ENCODE measurements around the gene ACADM.
"Not testable (repeated sequence)": the region's sequence is repeated elsewhere in the genome, so short reads cannot be mapped to it uniquely, and the experiment has no call there.

The ACADM gene

DNA sequence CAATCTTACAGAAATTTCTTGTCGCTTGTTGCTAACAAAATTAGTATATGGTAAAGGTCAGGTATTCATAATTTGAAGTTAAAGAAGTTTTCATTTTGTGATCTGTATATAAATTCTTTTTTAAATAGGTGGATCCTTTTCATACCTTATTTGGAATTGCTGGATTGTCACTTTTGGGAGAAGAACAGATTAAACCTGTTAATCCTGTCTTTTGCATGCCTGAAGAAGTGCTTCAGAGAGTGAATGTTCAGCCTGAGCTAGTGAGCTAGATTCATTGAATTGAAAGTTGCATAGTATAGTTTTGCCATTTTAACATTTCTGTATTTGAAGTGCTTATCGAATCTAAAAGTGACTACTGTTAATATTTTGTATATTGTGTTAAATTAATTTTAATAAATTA is 69.9 kb downstream of the ACADM start:
- DNase-seq (ENCODE audit: low read depth in 2 of 2) = no peak
- TF ChIP-seq, protein P1, sequence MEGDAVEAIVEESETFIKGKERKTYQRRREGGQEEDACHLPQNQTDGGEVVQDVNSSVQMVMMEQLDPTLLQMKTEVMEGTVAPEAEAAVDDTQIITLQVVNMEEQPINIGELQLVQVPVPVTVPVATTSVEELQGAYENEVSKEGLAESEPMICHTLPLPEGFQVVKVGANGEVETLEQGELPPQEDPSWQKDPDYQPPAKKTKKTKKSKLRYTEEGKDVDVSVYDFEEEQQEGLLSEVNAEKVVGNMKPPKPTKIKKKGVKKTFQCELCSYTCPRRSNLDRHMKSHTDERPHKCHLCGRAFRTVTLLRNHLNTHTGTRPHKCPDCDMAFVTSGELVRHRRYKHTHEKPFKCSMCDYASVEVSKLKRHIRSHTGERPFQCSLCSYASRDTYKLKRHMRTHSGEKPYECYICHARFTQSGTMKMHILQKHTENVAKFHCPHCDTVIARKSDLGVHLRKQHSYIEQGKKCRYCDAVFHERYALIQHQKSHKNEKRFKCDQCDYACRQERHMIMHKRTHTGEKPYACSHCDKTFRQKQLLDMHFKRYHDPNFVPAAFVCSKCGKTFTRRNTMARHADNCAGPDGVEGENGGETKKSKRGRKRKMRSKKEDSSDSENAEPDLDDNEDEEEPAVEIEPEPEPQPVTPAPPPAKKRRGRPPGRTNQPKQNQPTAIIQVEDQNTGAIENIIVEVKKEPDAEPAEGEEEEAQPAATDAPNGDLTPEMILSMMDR (IDR thresholded peaks at IDR 0.05; ENCODE audit: low read depth, low read length) = no peak
- no peak overlapping the region for H3K4me3 ChIP-seq (replicated peaks in 1 of 2; ENCODE audit: low read depth in 2 of 2, low read length in 2 of 2)

DNA sequence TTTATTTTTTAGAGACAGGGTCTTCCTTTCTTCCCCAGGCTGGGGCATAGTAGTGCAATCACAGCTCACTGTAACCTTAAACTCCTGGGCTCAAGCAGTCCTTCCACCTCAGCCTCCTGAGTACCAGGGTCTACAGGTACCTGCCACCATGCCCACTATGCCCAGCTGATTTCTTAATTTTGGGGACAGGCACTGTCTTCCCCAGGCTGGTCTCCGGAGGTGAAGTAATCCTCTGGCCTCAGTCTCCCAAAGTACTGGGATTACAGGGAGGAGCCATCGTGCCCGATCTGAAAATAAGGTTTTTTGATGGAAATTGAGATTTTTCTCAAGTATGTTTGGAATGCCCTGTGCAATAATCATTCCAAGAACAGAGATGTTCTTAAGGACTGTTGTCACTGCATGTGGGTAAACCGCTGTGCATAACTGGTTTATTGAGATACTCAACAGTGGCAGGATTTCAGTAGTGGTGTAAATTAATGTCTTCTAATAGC is 71.2 kb downstream of the ACADM start:
- H3K4me3 ChIP-seq (replicated peaks in 1 of 2; ENCODE audit: low read depth in 2 of 2, low read length in 2 of 2) = no peak overlapping the region
- DNase-seq (ENCODE audit: low read depth in 2 of 2) = peak in 1 of 2 donors; percentile 27
- TF ChIP-seq, protein P1 (IDR thresholded peaks at IDR 0.05; ENCODE audit: low read depth, low read length) = no peak

DNA sequence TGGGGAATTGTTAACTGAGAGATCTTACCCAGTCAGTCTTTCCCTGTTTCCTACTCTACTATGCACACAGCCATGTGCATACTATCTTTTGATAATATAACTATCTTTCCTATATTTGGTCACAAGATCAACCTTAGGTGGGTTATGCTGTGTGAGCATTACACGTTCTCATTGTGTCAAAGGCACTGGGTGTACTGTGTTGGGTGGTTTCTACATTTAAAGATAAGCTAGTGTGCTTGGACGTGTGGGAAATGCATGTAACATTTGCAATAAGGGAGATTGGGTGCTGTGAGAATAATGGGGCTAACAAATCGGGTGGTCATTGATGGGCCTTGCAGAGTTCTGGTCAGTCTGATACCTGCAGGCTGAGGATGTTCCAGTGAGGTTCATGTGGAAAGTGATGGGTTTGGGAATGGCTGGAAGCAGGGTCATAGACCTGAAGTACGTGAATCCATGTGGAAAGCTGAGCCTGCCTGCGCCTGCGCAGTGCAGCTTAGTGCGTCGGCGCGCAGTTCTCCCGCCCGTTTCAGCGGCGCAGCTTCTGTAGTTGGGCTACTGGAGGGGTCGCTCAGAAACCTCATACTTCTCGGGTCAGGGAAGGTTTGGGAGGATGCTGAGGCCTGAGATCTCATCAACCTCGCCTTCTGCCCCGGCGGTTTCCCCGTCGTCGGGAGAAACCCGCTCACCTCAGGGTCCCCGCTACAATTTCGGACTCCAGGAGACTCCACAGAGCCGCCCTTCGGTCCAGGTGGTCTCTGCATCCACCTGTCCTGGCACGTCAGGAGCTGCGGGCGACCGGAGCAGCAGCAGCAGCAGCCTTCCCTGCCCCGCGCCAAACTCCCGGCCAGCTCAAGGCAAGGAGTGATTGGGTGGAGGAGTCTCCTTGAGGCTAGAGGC is 72.1 kb downstream of the ACADM start, which contains the start of gene MSH4:
MSH4 (plus strand) TSS at position 507 of the 897 bp plus-strand sequence; CDS start at position 611, 104 bp downstream.
- no peak within 1 kb of the TSS for H3K4me3 ChIP-seq (replicated peaks in 1 of 2; ENCODE audit: low read depth in 2 of 2, low read length in 2 of 2)
- peak in 1 of 2 donors; percentile 33 for DNase-seq (ENCODE audit: low read depth in 2 of 2)
- TF ChIP-seq, protein P1 (IDR thresholded peaks at IDR 0.05; ENCODE audit: low read depth, low read length) = no peak

- peak in 1 of 2 donors; percentile 20 for DNase-seq (ENCODE audit: low read depth in 2 of 2)
- TF ChIP-seq, protein P1 (IDR thresholded peaks at IDR 0.05; ENCODE audit: low read depth, low read length) = no peak
- H3K4me3 ChIP-seq (replicated peaks in 1 of 2; ENCODE audit: low read depth in 2 of 2, low read length in 2 of 2) = no peak overlapping the region
Measured at GRCh38 chr1:75797273-75797588, 72.7 kb downstream of the ACADM start.

- TF ChIP-seq, protein P1 (IDR thresholded peaks at IDR 0.05; ENCODE audit: low read depth, low read length) = no peak
Measured at GRCh38 chr1:75797606-75798216, 73.2 kb downstream of the ACADM start.

DNA sequence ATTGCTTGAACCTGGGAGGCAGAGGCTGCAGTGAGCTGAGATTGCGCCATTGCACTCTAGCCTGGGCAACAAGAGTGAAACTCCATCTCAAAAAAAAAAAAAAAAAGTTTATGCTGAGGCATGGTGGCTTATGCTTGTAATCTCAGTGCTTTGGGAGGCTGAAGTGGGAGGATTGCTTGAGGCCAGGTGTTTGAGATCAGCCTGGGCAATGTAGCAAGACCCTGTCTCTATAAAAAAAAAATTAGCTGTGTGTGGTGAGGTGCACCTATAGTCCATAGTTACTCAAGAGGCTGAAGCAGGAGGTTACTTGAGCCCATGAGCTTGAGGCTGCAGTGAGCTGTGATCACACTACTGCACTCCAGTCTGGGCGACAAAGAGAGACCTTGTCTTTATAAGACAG is 77.0 kb downstream of the ACADM start:
- H3K4me3 ChIP-seq (replicated peaks in 1 of 2; ENCODE audit: low read depth in 2 of 2, low read length in 2 of 2); DNase-seq (ENCODE audit: low read depth in 2 of 2): not testable (repeated sequence)

More at GRCh38 chr1:75797606-75798216, 73.2 kb downstream of the ACADM start:
- peak in 1 of 2 donors; percentile 40 for DNase-seq (ENCODE audit: low read depth in 2 of 2)
- no peak overlapping the region for H3K4me3 ChIP-seq (replicated peaks in 1 of 2; ENCODE audit: low read depth in 2 of 2, low read length in 2 of 2)

DNA sequence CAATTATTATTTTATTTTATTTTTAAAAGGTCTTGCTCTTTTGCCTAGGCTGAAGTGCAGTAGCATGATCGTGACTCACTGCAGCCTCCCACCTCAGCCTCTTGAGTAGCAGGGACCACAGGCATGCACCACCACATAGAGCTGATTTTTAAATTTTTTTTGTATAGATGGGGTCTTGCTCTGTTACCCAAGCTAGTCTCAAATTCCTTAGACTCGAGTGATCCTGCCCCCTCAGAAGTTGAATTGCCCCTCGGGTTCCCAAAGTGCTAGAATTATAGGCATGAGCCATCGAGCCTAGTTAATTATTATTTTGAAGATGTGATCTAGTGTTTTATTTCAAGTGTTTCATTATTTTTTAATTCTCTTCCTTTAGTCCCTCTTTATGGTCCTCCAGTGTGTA is 84.4 kb downstream of the ACADM start:
- H3K4me3 ChIP-seq (replicated peaks in 1 of 2; ENCODE audit: low read depth in 2 of 2, low read length in 2 of 2) = no peak overlapping the region
- TF ChIP-seq, protein P1 (IDR thresholded peaks at IDR 0.05; ENCODE audit: low read depth, low read length) = no peak
- DNase-seq (ENCODE audit: low read depth in 2 of 2) = no peak

DNA sequence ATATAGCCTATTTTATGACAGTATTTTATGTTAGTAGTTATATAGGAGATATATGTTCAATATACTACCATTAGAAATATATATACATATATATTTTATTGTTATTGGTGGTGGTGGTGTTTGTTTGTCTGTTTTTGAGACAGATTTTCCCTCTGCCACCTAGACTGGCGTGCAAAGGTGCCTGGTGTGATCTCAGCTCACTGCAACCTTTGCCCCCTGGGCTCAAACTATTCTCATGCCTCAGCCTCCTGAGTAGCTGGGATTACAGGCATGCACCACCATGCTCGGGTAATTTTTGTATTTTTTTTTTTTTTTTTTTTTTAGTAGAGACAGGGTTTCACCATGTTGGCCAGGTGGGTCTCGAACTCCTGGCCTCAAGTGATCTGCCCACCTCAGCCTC is 85.6 kb downstream of the ACADM start:
- DNase-seq (ENCODE audit: low read depth in 2 of 2); H3K4me3 ChIP-seq (replicated peaks in 1 of 2; ENCODE audit: low read depth in 2 of 2, low read length in 2 of 2): not testable (repeated sequence)

Measured in cardiac fibroblast (primary cell).